GM21423 (cell line): ENCODE data around the gene INPP5A.
"Not testable (repeated sequence)": the region's sequence is repeated elsewhere in the genome, so short reads cannot be mapped to it uniquely, and the experiment has no call there.

Experiments used
- ATAC-seq: cut with Tn5 transposase; IDR thresholded peaks from one replicate; pipeline ENCODE4 v1.9.1; 2021; ENCODE audit warnings: mild to moderate bottlenecking, moderate library complexity; ENCODE audit not compliant: unreplicated experiment

Gene INPP5A

GRCh38 chr10:132592790-132593383, 55.3 kb downstream of the INPP5A start:
- ATAC-seq = no peak

DNA sequence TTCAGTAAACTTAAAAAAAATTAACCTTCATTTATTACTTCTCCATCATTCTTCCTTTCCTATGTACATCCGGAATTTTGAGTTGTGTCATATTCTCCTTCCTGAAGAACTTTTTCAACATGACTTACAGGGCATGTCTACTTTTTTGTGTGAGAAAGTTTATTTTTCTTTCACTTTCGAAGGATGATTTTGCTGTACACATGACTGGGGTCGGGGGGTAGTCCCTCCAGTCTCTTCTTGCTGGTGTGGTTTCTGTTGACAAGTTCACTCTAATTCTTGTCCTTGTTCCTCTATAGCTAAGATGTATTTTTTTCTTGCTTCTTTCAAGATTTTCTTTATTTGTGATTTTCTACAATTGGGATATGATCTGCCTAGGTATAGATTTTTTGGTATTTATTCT, 55.8 kb downstream of the INPP5A start:
- peak; percentile 62 for ATAC-seq

DNA sequence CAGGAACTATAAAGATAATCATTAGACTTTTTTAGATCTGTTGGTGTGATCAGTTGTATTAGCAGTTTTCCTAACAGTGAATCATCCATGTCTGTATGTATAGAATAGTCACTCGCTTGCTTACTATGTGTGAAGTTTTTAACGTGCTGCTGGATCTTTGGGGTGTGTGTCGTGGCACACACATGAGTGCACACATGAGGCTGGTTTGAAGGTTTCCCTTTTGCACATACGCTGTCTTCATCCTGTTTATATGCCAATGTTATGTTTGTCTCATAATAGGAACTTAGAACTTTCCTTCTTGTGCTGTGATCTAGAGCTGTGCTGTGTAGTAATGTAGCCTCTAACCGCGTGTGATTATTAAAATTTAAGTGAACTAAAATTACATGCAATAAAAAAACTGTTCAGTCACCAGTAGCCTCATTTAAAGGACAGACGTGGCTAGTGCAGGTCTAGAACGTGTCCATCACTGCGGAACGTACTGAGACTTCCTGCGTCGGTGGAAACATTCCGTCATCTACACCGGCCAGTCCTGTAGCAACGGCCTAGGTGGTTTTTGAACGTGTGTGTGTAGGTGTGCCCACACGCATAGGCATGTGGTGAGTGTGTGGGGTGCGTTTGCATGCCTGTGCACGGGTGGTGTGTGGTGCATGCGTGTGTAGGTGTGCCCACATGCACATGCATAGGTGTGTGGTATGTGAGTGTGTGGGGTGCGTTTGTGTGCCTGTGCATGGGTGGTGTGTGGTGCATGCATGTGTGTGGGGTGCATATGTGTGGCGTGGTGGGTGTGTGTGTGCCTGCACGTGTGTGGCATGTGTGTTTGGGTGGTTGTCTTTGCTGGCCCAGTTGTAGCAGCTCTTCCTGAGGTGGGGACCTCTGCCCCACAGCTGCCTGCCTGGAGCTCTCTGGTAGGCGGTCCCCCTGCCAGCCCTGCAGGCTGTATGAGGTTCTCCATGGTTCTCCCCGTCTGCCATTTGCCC, 56.6 kb downstream of the INPP5A start:
- peak; percentile 66 for ATAC-seq

DNA sequence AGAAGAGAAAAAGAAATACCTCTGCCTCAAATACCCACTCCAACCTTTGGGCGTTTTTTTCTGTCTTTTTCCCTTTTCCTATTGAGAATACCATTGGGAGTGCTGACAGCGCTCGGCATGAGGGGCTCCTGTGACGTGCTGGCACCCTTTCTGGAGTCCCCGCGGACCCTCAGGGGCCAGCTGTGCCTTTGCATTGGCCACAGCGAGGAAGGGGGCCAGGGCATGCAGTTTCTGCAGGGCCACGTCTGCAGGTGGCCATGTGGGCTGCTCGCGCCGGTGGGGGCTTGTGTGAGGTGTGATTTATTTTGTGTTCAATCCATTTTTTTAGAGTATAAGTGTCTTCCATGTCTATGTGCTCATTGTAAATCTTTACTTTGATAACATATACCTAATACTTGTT, 57.4 kb downstream of the INPP5A start:
- no peak for ATAC-seq

DNA sequence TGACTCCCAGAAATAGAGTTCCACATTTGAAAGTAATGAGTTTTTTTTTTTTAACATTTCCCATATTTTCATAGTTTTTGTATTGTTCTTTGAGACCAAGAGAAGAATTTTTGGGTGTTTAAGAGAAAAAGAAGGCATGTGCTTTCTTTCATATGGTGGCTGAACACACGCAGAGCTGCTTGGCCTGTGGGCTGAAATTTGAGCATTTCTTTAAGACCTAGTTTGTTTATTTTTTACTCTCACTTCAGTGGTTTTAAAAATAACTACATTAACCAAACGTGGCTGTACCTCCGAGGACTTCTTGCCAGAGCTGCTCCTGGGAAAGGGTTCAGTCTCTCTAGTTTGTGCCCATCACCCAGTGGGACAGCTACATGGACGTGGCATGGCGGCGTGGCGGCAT, 58.3 kb downstream of the INPP5A start:
- no peak for ATAC-seq

GRCh38 chr10:132596742-132597279, 59.2 kb downstream of the INPP5A start:
- ATAC-seq = no peak

- no peak for ATAC-seq
These were observed 60.1 kb downstream of the INPP5A start for GRCh38 chr10:132597654-132598053.

DNA sequence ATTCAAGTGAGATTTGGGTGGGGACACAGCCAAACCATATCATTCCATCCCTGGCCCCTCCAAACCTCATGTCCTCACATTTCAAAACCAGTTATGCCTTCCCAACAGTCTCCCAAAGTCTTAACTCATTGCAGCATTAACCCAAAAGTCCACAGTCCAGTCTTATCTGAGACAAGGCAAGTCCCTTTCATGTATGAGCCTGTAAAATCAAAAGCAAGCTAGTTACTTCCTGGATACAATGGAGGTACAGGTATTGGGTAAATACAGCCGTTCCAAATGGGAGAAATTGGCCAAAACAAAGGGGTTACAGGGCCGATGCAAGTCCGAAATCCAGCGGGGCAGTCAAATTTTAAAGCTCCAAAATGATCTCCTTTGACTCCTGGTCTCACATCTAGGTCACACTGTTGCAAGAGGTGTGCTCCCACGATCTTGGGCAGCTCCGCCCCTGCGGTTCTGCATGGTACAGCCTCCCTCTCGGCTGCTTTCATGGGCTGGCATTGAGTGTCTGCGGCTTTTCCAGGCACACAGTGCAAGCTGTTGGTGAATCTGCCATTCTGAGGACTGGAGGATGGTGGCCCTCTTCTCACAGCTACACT, 61.5 kb downstream of the INPP5A start:
- not testable (repeated sequence) for ATAC-seq

- no peak for ATAC-seq
These were observed 62.1 kb downstream of the INPP5A start for GRCh38 chr10:132599732-132600131.

GRCh38 chr10:132600416-132600815, 62.8 kb downstream of the INPP5A start:
- no peak for ATAC-seq

DNA sequence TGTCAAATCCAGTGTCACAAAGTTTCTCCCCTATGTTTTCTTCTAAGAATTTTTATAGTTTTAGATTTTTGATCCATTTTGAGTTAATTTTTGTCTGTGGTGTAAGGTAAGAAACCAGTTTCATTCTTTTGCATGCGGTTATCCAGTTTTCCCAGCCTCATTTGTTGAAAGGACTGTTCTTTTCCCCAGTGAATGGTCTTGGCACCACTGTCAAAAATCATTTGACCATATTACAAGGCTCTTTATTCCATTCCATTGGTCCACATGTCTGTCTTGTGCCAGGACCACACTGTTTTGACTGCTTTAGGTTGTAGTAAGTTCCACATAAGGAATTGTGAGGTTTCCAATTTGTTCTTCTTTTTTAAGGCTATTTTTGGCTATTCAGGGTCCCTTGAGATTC, 64.0 kb downstream of the INPP5A start:
- no peak for ATAC-seq

GRCh38 chr10:132602614-132603013, 65.0 kb downstream of the INPP5A start:
- ATAC-seq = no peak

DNA sequence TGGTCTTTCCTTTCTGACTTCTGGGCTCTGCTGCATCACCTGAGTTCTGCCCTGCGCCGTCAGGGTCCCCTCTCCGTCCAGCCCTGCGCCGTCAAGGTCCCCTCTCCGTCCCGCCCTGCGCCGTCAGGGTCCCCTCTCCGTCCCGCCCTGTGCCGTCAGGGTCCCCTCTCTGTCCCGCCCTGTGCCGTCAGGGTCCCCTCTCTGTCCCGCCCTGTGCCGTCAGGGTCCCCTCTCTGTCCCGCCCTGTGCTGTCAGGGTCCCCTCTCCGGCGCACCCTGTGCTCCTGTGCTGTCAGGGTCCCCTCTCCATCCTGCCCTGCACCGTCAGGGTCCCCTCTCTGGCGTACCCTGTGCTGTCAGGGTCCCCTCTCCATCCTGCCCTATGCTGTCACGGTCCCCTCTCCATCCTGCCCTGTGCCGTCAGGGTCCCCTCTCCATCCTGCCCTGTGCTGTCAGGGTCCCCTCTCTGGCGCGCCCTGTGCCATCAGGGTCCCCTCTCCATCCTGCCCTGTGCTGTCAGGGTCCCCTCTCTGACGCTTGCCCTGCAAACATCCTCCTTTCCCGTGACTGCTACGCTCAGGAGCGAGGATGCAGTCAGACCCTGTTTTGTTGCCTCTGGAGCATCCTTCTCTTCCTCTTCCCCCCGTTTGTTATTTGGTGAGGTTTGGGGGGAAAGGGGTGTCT, 66.4 kb downstream of the INPP5A start:
- no peak for ATAC-seq

DNA sequence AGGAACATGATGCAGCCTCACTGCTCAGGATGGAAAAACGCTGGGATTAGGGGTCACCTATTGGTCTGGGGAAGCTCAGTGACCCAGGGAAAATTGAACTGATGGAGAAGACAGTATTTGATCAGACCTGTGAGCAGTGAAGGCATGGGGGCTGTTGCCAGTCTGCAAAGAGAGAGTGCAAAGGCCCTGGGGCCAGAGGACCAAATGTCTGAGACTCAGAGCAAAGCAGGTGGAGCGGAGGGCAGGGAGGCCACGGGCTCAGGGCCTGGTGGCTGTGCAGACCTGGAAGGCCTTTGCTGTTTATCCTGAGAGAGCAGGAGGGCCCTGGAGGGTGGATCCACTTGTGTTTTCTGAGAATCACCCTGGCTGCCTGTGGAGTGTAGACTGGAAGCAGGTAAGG, 67.1 kb downstream of the INPP5A start:
- ATAC-seq = no peak

DNA sequence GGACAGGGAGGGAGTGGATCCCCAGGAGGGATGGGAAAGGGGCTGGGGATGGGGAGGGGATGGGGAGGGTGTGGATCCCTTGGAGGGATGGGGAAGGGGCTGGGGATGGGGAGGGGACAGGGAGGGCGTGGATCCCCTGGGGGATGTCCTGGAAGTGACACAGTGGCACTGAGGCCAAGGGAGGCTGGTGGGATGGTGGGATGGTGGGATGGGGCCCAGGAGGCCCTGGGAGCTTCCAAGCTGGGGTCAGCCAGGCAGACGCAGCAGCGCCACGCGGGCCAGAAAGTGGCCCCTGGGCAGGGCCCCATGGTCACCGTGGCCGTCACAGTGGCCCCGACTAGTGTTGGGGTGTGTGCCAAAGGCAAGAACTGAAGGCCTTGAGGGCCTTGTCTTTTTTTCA, 67.8 kb downstream of the INPP5A start:
- no peak for ATAC-seq

DNA sequence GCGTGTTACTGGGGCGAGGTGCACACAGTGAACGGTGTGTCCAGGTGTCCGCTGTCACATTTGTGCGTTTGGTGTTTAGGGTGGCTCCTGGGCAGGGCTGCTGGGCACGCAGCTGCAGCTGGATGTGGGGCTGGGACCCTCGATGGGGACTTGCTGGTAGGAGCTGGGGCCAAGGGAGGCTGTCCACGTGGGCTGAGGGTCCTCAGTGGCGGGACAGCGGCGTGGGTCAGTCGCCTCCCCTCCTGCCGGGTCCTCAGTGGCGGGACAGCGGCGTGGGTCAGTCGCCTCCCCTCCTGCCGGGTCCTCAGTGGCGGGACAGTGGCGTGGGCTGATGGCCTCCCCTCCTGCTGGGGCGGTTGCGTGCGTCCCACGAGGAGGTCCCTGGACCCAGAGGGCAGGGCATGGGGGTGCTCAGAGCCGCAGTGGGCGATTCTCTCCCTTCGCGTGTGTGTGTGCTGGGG, 68.5 kb downstream of the INPP5A start:
- ATAC-seq = no peak

GRCh38 chr10:132606536-132607316, 69.1 kb downstream of the INPP5A start:
- ATAC-seq = no peak

GRCh38 chr10:132607491-132607890, 69.9 kb downstream of the INPP5A start:
- no peak for ATAC-seq

DNA sequence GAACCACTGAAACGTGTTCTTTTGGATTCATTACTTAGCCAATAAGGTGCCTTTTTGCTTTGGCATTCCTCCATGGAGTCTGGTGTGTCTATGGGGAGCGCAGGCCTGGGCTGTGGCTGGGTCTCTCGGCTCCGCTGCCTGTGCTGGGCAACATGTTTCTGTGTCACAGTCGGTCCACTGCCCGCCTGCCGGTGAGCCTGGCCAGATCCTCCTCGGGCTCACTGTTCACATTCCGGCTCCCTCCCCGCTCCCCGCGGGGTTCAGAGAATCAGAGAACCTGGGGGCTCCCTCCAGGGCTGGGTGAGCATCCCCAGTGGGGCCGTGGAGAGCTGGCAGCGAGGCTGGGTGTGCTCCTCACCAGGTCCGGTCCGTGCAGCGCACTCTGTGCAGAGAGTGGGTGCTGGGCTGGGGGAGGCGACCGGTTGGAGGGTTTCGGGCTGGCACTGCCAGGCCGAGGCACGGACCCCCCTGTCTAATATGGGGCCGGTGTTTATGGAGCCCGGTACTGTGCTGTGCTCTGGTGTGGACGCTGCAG, 70.4 kb downstream of the INPP5A start:
- no peak for ATAC-seq
